NCI-H345 treated with DMSO at 0.1 percent for 48 hours (cell line): Measurements from ENCODE around the gene CCL21.

ENCODE experiments used
- DNase-seq: peaks from one replicate; lab custom pipeline; 2025; ENCODE audit not compliant: unreplicated experiment; lab: John Stamatoyannopoulos, UW

CCL21 gene

DNA sequence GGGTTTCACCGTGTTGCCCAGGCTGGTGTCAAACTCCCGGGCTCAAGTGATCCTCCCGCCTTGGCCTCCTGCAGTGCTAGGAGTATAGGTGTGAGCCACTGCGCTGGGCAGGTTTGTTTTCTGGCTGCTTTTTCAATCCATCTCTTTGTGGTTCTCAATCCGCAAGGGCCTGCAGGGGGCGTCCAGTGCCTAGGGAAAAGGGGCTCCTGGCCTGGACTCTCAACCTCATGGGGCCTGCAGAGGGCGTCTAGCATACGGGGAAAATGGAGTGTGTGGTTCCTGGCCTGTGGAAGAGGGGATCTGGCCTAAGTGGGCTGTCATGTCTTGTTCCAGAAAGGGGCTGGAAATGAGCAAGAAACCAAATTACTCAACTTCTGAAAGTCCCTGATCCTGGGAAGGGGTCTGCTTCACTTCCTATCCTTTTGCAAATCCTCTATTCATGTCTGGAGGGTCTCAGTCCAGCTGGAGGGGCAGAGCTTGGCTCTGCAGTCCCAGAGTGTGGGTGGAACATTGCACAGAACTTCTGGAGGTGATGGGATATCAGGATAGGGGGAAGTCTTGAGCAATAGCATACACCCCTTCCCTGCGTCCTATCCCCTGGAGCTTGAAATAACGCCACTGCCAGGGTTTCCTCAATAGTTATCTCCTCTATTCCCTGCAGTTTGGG is 34.8 kb downstream of the CCL21 start:
- no peak for DNase-seq

- no peak for DNase-seq
Measured at GRCh38 chr9:34674440-34674839, 35.5 kb downstream of the CCL21 start.

GRCh38 chr9:34671307-34671706 is 38.6 kb downstream of the CCL21 start:
- DNase-seq, result no peak

DNA sequence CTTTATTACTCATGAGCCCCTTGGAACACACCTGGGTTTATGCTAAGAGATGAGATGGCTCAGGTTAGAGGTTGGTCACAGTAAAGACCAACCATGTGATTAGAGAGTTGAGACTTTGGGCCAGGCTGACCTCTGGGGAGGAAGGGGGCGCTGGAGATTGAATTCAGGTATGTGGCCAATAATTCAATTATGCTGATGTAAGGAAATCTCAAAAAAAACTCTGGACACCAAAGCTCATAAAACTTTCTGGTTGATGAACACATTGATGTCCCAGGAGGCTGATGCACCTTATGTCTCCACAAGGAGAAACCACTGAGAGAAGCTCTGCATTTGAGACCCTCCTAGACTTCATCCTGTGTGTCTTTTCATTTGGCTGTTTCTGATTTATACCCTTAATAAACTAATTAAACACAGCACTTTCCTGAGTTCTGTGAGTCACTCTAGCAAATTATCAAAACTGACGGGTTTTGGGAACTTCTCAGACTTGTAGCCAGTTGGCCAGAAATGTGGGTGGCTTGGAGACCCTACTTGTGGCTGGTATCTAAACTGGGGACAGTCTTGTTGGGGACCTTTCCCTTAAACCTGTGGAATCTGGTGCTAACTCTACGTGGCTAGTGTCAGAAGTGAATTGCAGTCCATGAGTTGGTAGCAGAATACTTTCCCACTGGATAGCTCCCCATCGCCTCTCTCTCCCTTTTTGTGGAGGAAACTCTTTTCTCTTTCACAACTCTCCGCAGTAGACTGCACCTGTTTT is 40.0 kb downstream of the CCL21 start:
- no peak for DNase-seq

- peak; percentile 93 for DNase-seq
Measured at GRCh38 chr9:34665381-34666250, 44.3 kb downstream of the CCL21 start.

DNA sequence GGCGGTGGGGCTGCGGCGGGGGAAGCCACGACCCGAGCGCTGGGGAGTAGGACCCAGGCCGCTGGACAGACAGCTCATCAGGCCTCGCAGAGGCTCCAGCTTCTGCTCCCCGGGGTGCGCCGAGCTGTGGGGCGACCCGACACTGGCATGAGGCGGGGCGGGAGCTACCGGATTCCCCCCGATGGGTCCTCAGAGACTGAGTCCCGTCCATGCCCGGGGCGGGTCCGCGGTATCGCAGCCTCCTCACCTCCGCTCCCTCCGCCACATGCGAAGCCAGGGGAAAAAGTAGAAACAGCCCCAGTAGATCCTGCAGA is 44.9 kb downstream of the CCL21 start:
- DNase-seq, result no peak

DNA sequence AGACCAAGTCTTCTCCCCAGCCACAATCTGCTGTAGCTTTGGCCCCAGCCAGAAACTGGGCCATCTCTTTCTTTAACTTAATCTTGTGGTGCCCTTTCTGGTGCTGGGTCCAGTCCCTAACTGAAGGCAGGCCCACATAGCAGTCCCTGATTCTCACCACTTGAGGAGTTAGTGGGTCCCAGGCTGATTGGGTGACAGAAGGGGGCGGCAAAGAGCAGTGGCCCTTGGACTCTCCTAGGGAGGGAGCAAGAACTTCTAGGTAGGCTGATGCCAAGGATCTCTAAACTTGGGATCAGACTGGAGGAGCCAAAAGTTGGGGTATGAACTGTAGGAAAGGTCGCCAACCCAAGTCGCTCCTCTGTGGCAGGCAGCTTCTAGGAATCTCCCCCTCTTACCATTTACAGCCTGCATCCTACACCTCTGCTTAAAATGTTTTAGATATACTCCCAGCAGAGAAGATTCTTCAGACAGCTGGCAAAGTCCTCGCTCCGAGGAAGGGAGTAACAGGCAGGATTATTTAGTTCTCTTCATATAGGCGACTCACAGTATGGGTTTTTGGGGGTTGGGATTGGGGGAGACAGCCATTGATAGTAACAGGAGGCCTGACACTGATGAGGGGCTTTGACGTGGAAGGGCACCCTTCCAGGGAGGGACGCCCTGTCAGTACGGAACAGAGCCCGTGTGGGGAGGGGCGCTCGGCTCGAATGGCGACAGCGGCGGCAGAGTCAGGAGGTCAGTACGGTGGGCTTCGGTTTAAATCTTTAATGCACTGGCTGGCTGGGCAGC is 45.5 kb downstream of the CCL21 start:
- DNase-seq, result no peak

DNA sequence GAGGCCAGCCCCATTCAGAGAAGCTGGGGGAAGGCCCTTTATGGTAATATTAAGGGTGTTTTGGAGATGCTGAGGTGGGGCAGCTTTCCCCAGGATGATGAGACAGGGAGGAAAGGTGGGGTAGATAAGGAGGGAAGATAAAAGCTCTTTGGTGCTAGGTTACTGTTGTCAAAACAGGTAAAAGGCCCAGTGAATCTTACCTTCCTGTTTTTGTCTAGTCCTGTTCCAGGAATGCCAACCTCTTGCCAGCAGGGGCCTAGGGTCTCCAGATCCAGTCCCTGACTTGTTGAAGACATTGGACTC is 46.7 kb downstream of the CCL21 start:
- DNase-seq, result no peak

DNA sequence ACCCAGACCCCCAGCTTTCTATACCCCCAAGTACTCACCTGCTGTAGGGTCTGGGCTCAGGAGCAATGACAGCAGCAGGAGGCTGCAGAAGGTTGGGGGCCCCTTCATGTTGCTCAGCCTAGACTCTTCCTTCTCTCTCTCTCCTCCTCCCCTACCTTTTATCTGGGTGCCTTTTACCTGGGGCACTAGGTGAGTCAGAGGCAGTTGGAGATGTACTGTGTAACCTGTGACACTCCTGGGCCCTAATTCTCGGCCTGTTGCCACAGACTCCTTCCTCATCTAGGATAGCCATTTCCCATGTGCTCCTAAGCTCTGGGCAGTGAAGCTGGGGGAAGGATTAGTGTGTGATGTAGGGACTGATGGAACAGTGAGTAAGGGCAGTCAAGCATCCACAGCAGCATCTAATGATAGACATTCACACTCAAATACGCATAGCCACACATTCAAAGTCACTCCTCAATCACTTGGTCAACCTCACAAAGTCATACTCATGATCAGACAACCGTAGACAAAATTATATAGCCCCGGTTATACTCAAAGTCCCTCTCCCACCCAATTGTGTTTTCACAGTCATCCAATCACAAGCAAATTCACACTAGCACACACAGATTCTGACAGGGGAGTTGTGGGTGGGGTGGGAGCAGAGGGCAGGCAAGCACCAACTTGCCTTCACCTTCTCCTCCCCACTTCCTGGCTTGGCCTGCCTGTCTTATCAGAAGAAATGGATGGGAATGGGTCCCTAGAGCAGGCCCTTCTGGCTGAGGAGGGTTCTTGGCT is 47.2 kb downstream of the CCL21 start, which contains the start of gene CCL27:
Gene CCL27, minus strand, starts transcription at position 132 of the 777 bp plus-strand sequence. Its CDS starts 24 bp downstream, at position 108.
- no peak for DNase-seq

DNA sequence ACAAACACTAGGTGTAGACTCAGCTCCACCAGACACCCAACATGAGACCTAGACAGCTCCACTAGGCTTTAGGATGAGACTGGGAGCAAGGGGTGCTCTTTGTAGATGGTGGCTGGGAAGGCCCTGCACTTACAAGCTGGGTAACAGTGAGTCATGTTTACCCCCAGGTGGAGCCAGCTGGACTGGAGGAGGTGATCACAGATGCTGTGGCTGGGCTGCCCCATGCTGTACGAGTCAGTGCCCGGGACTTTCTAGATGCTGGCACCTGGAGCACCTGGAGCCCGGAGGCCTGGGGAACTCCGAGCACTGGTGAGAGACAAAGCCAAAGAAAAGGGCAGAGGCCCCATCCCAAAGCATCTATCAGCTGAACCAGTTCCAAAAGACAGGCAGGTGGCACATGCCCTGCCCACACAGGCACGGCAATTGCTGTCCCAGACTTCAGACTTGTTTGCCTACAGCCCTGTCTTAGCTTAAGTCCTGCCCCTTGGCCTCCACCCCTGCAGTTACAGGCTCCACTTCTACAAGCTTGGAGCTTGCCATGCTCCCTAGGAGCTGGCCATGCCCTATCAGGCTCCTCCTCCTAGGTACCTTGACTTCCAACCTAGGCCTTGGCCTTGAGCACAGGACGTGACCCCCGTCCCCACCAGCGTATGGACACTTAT is 50.2 kb downstream of the CCL21 start:
- DNase-seq, result no peak
